ENCODE results near the gene CFAP157.

- TF ChIP-seq CTCF (IDR thresholded peaks at IDR 0.05 in 2 of 3, conservative IDR thresholded peaks at IDR 0.05 in 1 of 3; ENCODE audit: borderline replicate concordance in 1 of 3, insufficient read depth in 1 of 3, low read depth in 2 of 3, low read length in 2 of 3) (no peak), POLR2A (IDR thresholded peaks at IDR 0.05; ENCODE audit: borderline replicate concordance, extremely low read depth, insufficient read depth, insufficient read length) (no peak), EZH2phosphoT487 (IDR thresholded peaks at IDR 0.05; ENCODE audit: borderline replicate concordance) (no peak), SP1 (IDR thresholded peaks at IDR 0.05; ENCODE audit: low read depth) (no peak), YY1 (IDR thresholded peaks at IDR 0.05; ENCODE audit: extremely low read depth, insufficient replicate concordance, low read depth, low read length) (no peak), RAD21 (IDR thresholded peaks at IDR 0.05; ENCODE audit: low read depth) (no peak), POLR2AphosphoS5 (IDR thresholded peaks at IDR 0.05; ENCODE audit: low read depth, low read length) (no peak)
- TF ChIP-seq, protein P1, sequence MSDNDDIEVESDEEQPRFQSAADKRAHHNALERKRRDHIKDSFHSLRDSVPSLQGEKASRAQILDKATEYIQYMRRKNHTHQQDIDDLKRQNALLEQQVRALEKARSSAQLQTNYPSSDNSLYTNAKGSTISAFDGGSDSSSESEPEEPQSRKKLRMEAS (IDR thresholded peaks at IDR 0.05), result no peak
Measured at GRCh38 chr9:127693143-127693542, 13.6 kb upstream of the CFAP157 start.
